ENCODE data around the gene PRLH.

DNA sequence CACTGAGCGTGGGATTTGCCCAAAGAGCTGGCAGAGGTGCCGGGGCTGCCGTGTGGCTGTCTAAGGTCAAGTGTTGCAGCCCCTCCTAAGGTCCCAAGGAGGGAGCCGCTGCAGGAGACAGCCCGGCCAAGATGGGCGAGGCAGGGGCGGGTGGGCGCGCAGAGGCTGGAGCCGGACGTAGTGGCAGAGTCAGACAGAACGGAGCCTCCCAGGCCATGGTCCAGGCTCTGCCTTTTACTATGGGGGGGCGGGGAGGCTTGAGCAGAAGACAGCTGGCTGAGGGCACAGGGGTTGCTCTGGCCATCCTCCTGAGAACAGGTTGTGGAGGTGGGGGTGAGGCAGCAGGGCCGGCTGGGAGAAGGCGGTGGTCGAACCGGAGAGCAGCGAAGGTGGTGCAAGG is 27.5 kb upstream of the PRLH start:
- TF ChIP-seq, protein P1, sequence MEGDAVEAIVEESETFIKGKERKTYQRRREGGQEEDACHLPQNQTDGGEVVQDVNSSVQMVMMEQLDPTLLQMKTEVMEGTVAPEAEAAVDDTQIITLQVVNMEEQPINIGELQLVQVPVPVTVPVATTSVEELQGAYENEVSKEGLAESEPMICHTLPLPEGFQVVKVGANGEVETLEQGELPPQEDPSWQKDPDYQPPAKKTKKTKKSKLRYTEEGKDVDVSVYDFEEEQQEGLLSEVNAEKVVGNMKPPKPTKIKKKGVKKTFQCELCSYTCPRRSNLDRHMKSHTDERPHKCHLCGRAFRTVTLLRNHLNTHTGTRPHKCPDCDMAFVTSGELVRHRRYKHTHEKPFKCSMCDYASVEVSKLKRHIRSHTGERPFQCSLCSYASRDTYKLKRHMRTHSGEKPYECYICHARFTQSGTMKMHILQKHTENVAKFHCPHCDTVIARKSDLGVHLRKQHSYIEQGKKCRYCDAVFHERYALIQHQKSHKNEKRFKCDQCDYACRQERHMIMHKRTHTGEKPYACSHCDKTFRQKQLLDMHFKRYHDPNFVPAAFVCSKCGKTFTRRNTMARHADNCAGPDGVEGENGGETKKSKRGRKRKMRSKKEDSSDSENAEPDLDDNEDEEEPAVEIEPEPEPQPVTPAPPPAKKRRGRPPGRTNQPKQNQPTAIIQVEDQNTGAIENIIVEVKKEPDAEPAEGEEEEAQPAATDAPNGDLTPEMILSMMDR (conservative IDR thresholded peaks at IDR 0.05; ENCODE audit: low read length), result no peak
- no peak for TF ChIP-seq EZH2phosphoT487 (IDR thresholded peaks at IDR 0.05; ENCODE audit: borderline replicate concordance)
